ENCODE data around the gene TULP1.

TULP1 gene

GRCh38 chr6:35500782-35501181 lies 11.9 kb downstream of the TULP1 start:
- no peak for DNase-seq
- intact Hi-C loops (cut with DNase I): no loop called here

DNA sequence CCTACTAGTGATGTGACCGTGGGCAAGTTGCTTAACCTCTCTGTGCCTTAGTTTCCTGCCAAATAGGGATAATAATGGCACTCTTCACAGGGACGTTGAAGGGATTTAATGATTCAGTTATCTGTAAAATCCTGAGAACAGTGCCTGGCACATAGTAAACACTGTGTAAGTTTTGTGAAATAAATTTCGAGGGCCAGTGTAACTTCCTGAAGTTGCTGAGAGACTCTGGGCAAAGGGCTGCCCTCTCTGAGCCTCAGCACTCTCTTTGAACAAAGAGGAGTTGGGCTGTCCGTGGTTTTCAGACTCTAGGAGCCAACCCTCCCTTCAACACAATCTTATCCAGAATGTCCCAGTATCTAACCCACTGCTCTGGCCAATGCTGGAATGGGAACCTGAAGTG lies 13.3 kb downstream of the TULP1 start:
- intact Hi-C loops (cut with DNase I): no loop called here
- no peak for DNase-seq

DNA sequence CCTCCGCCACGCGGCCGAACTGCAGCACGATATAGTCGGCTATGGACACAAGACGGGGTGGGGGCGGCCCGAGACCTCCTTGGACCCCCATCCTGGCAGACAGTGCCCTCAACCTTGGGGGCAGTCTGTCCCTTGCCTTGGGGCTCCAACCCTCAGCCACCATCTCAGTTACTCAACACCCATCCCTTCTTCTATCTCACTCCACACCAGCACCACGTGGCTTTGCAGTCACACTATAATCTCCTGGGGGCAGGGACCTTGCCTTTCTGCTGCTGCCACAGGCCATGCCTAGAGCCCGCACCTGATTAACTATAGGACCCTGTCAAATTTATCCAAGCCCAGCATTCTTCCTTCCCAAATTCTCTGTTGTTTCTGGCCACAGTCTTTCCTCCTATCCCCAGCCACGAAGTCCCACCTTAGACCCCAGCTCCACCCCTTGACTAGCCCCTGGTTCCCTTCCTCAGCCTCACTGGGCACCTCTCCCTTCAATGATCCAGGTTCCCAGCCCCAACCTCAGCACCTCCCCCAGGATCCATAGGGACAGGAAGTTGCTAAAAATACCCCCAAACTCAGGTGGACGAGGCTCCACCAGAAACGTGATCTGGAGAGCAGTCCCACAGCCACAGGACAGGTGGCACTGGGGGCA lies 14.2 kb downstream of the TULP1 start:
- intact Hi-C loops (cut with DNase I): no loop called here
- DNase-seq: no peak

DNA sequence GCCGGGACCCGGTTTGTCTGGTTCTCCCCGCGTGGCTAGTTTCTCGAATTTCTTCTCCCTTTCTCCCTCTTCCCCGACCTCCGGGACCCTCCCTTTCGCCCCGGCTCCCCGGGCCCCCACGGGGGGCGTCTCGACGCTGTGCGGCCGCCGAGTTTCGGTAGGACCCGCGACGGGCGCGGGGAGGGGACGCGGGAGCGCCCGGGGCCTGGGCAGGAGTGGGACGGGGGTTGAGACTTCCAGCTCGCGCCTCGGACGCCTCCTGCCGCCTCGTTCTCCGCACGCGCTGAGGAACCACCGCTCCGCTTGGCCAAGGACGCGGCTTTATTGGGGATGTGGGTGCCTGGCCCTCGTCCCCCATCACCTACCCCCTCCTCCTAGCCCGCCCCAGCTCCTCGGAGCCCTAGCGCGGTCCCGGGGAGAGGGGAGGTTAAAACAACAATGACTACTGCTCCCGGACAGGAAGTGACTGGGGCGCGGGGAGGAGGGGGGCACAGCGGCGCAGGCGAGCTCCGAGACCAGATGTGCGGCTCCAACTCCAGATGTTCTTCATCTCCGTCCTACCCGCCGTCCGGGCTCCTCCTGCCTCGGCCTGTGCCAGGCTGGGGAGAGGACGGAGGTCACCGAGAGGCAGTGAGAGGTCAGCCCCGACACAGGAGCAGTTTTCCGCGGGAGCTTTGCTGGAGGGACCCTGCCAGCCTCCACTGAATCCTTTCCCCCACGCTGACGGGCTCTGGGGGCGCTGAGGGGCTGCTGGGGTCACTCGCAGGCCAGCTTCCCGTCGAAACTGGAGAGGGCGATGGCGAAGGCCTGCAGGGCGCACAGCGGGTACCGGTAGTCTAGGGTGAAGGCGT lies 14.9 kb downstream of the TULP1 start:
- DNase-seq: peak in 5 of 42 donors; percentile 4 to 50 (median 26)
- intact Hi-C loops (cut with DNase I): no loop called here

DNA sequence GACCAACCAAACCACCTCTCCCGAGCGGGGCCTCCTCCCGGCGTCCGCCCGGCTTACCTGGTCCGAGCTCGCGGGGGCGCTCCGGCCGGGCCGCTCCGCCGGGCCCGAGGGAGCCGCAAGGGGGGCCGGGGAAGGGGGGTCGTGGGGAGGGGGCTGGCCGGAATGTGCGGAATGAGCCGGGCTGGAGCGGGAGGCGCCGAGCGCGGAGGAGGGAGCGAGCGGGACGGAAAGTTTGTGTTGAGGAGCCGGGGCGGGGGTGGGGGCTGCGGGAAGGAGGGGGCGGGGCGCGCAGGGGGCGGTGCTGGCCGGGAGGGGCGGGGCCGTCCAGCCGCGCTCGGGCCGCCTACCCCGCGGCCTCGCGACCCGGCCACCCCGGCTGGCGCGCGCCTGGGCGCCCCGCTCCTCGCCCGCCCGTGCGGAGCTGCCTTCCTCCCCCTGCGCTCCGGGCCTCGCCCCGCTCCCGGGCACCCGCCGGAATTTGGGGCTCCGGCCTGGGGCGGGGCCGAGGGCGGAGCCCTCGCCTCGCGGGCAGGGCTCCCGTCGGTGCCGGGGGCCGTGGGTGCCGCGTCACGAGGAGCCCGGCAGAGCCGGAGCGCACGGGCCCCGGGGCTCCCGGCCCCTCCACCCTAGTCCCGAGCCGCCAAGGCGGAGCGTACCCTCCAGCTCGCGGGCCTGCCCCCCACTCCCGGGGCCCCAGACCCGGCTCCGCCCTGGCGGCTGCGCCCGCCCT lies 15.7 kb downstream of the TULP1 start, which contains the start of gene TEAD3:
Gene TEAD3, minus strand, starts transcription at position 239 of the 730 bp plus-strand sequence.
- intact Hi-C loops (cut with DNase I): no loop called here
- peak in 11 of 42 donors; percentile 8 to 51 (median 26) for DNase-seq

GRCh38 chr6:35496036-35496840 lies 16.5 kb downstream of the TULP1 start:
- peak in 6 of 42 donors; percentile 8 to 38 (median 18) for DNase-seq
- intact Hi-C loops (cut with DNase I): no loop called here

- DNase-seq: no peak
- intact Hi-C loops (cut with DNase I): no loop called here
Observed at GRCh38 chr6:35495258-35496035, 17.2 kb downstream of the TULP1 start.

DNA sequence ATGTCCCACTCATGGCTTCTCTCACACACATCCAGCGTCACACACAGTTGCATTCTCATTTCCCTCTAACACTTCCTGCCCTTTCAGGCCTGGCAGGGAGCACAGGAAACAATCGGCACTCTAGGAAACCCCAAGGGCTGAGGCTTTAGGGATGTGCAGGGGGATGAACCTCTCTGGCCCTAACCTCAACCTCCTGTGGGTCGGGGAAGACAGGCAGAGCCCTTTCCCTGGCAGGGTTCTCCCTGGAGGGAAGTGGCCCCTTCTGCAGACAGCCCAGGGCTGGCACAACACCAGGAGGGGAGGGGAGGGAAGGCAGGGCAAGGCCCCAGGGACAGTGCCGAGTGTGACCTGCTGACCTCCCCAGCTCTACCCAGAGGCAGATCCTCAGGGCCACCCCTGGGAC lies 18.5 kb downstream of the TULP1 start:
- intact Hi-C loops (cut with DNase I): no loop called here
- peak in 2 of 42 donors; percentile 6 to 26 for DNase-seq

DNA sequence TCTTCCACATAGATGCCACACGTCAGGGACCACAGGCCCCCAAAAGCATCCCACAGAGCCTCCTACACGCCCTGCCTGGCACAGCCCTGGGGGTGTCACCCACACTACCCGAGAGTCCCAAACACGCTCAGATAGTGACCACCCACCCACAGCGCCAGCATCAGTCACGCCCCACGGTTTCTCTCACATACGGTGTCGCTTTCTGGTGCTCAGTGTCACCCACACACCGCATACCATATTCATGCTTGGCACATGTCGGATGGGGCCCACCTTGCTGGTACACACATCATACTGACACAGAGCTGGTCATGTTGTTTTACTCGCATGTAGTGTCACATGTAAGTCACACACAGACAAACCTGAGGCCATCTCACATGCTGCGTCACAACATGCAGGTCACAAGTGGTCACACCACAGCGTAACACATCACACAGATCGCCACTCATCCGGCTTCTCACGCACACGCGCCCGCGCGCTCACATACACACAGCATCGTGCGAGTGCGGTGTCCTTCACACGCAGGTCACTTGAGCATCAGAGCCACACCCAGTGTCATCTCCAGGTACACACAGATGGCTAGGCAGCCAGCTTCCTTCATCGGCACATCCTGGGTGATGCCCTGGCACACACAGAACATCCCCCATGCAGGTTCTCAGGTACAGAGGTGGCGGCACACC lies 19.3 kb downstream of the TULP1 start:
- no peak for DNase-seq
- intact Hi-C loops (cut with DNase I): no loop called here

GRCh38 chr6:35492974-35493284 lies 19.8 kb downstream of the TULP1 start:
- DNase-seq: no peak
- intact Hi-C loops (cut with DNase I): no loop called here

DNA sequence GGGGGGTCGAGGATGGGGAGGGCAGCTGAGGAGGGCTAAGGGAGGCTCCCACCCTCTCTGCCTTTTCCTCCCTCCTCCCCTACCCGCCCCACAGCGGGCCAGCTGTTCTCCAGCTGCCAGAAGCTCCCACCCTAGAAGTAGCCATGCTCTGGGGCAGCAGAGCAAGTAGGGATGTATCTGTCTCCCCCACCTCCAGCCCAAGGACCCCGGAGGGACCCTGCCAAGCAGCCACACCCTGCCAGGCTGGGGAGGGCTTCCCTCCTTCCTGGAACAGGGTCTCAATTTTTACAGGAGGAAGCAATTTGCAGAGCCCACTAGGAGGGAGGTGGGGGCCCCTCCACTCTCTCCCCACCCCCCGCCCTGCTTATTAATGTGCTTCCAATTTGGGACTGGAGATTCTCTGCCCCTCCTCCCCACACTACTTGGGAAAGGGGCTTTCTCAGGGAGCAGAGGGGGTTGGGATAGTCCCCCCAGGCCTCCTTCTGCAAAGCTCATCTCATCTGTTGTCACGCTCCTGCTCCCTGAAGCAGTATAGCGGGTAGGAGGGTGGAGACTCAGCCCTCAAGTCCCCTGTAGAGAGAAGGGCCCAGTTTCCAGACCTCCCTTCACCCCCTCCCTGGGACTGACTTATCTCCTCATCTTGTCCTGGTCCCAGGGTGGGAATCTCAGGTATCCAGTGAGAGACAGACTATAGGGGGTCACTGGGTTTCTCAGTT lies 20.3 kb downstream of the TULP1 start:
- no peak for DNase-seq
- intact Hi-C loops (cut with DNase I): no loop called here

GRCh38 chr6:35491558-35492257 lies 21.0 kb downstream of the TULP1 start:
- DNase-seq: no peak
- intact Hi-C loops (cut with DNase I): no loop called here

DNA sequence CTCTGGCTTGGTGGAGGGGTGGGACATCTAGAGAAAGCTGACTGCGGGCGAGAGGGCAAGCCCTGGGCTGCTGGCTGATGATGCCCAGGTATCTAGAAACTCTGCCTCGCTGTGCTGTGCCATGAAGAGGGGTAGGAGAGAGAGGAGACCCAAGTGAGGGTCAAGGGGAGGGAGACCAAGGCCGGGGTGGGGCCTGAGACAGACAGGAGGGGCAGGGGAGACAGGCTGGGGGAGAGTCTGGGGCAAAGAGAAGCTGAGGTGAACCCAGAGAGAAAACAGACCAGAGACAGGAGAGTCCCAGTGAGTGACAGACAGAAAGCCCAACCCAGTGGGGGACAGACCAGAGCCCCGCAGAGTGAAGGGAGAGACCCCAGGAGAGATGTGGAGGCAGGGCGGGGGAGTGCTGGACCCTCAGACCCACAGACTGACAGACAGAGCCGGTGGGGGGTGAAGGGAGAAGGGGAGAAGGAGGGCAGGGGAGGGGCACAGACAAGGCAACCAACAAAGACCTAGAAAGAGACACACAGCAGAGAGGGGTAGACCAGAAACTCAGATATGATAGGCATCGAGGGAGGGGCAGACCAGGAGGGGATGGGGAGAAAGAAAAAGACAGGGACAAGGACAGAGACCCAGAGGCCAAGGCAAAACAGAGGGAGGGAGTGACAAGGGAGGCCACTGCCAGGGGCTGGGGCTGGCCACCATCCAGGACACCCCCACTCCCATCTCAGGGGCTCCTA lies 21.7 kb downstream of the TULP1 start:
- intact Hi-C loops (cut with DNase I): no loop called here
- no peak for DNase-seq

DNA sequence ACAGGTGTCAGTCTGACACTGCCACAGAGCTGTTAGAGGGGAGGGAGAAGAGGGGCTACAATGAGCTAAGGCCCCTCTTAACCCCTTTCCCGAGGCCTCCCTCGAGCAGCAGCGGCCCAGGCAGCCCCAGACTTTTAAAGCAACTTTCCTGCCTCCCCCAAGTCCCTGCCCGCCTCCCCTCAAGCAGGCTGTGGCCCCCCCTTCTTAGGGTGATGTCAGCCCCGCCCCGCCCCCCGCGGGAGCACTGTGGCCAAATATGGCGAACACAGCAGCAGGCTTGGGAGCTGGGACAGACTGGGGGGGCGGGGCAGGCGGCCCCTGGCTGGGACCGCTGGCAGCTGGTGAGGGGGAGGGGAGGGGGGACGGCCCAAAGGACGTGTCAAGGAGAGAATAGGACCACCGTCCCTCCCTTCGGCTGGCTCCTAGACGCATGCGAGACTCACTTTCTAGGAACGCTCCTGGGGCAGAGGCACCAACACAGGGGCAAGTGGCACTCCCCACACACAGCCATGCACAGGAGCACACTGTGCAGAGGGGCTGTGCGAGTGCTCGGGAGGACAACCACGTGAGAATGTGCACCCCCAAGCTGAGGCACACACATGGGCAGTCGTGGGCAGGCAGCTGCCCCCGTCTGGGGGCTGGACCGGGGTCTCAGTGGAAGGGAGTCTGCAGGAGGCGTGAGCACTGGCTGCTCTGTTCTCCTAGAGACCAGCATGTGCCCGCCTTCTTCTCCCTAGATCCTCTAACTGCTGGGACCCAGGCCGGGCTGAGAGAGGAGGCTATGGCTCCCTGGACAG lies 22.5 kb downstream of the TULP1 start:
- peak in 35 of 42 donors; percentile 25 to 74 (median 46) for DNase-seq
- intact Hi-C loops (cut with DNase I): no loop called here

- intact Hi-C loops (cut with DNase I): no loop called here
- DNase-seq: no peak
Observed at GRCh38 chr6:35489066-35489465, 23.6 kb downstream of the TULP1 start.

All from head of caudate nucleus (tissue), 42 donors.